GM19452 (cell line): ENCODE data around the gene AXL.
A peak's percentile ranks its signal among the peaks of the same experiment; 100 is the strongest.

ENCODE experiments used
- ATAC-seq: cut with Tn5 transposase; IDR thresholded peaks from one replicate; pipeline ENCODE4 v1.9.1; 2021; ENCODE audit not compliant: unreplicated experiment

The AXL gene

DNA sequence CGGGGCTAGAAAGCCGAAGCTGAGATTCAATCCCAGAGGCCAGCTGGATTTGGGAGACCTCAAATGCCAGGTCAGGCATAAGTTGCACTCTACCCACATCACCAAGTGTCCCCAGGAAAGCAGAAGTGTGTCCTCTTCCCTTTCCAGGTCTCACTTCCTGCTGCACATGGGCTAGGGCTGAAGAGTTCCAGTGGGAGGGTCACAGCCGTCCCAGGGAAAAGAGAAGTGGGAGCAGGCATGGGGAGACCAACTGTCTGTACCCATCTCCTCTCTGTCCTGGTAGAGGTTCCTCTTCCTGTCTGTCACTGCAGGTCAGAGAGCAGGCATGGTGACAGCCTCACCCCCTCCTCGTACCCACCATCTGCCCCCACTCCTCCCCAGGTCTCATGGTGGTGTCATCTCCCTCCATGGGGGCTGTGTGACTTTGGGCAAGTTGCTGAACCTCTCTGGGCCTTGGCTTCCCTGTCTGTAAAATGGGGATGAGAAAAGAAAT lies 14.8 kb downstream of the AXL start:
- no peak for ATAC-seq

DNA sequence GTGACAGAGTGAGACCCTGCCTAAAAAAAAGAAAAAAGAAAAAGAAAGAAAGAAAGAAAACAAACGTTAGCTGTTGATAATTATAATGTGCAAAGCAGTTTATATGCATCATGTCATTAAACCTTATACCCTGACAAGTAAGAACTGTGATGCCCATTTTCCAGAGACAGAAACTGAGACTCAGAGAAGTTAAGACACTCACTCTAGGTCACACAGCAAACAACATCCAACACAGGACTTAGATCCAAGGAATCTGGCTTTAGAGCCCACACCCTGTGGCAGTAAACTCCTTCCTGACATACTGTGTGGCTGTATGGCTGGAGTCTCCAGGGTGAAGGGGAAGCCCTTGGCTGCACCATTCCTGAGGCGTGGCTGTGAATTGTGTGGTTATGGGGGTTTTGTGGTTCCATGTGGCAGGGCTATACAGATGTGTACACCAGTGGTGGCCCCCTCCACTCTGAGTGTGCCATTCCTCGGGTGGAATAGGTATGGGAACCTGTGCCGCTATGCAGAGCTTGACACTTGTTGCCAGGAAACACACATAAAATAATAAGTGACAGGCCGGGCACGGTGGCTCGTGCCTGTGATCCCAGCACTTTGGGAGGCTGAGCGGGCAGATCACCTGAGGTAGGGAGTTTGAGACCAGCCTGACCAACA lies 15.6 kb downstream of the AXL start:
- ATAC-seq, result no peak

DNA sequence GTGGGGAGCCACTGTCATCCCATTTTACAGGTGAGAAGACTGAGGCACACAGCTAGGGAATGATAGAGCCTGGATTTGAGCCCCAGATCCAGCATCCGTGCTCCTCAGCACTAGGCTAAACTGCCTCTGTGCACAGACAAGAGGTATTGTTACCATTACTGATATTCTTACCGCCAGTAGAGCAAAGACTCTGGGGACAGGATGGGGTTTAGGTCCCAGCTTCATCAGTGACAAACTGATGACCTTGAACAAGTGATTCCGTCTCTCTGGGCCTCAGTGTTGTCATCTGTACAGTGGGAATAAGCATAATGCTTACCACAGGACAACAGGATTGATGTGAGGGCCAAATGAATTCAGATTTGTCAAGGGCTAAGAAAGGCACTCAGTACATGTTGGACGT lies 16.5 kb downstream of the AXL start:
- no peak for ATAC-seq

DNA sequence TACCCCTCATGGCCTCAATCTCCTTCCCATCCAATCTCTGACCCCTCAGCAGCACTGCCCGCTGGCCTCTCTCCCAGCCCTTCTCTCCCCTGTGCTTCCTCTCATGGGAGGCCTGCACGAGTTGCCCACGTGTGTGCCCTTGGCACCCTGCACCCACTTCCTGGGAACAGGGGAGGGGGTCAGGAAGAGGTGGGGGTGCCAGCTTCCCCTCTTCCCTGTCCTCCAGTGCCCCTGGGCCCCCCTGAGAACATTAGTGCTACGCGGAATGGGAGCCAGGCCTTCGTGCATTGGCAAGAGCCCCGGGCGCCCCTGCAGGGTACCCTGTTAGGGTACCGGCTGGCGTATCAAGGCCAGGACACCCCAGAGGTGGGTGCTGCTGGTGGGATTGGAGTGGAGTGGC lies 19.2 kb downstream of the AXL start:
- ATAC-seq, result no peak

DNA sequence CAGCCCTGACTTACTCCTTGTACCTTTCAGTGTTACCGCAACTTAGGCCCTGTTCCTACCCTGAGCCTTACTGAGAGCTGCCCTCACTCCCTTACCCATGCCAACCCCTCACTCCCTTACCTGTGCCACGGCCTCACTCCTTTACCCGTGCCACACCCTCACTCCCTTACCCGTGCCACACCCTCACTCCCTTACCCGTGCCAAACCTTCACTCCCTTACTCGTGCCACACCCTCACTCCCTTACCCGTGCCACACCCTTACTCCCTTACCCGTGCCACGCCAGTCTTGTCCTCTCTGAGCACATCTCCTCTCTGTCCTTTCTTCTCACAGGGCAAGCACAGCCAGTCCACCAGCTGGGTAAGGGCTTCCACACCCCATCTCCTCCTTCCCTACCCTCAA lies 20.3 kb downstream of the AXL start:
- no peak for ATAC-seq

DNA sequence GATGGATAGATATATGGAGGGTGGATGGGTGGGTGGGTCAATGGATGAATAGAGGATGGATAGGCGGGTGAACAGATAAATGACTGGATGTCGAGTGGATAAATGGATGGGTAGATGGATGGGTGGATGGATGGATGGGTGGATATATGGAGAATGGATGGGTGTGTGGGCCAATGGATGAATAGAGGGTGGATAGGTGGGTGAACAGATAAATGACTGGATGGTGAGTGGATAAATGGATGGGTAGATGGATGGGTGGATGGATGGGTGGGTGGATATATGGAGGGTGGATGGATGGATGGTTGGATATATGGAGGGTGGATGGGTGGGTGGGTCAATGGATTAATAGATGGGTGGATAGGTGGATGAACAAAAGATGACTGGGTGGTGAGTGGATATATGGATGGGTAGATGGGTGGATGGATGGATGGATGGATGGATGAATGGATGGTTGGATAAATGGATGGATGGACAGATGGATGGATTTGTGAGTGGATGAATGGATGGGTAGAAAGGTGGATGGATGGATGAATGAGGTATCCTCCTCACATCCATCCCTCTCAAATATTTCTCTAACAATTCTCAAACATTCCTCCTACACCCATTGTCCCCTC lies 21.0 kb downstream of the AXL start:
- no peak for ATAC-seq

DNA sequence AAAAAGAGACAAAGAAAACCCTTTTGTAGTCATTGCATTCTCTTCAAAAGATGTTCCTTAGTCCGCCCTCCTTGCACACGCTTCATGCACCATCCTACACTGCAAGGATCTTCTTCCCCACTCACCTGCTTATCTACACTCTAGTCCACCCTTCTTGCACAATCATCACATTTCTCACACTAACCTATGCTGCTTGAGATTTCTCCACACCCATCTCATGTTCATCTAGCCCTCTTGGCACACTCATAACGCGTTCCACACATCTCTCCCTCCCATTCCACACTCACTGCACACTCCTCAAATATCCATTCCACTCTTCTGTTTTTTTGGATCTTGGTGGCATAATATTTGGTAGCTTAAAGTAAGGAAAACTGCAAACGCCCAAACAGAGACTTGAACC lies 22.8 kb downstream of the AXL start:
- no peak for ATAC-seq

DNA sequence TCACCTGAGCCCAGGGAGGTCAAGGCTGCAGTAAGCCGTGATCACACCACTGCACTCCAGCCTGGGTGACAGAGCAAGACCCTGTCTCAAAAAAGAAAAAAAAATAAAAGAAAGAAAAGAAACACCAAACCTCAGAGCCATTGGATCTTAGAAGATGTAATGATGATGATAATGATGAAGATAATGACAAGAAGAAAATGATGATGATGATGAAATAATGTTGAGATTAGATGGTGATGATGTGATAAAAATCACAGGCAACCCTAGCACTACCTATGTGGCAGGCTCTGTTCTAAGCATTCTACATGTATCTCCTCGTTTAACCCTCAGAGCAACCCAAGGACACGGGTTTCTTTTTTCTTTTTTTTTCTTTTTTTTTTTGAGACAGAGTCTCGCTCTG lies 25.1 kb downstream of the AXL start:
- no peak for ATAC-seq

DNA sequence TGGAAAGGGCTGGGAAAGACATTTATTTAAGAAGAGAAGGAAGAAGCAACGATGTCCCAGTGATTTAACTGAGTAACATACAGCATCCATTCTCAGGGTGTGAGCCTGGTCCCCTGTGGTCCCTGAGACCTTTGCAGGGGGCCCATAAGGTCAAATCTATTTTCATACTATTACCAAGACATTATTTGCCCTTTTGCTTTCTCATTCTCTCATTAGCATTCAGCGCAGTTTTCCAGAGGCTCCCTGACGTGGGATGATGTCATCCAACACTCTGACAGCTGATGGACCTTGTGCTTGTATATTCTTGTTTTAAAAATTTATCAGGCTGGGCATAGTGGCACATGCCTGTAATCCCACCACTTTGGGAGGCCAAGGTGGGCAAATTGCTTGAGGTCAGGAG lies 26.8 kb downstream of the AXL start:
- ATAC-seq, result no peak

DNA sequence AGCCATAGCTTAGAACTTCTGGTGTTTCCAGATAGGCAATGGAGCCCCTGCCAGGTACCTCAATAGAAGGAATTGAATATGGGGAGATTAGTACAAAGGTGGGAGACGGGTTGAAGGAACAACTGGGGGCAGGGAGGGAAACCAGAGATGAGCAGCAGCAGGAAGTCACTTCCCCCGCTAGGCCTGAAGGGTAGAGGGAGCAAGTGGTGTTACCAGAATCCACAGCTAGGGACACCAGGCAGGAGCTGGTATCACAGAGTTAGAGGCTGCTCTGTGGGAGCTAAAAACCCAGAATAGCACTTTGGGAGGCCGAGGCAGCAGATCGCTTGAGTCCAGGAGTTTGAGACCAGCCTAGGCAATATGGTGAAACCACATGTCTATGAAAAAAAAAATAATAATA lies 29.9 kb downstream of the AXL start:
- no peak for ATAC-seq

DNA sequence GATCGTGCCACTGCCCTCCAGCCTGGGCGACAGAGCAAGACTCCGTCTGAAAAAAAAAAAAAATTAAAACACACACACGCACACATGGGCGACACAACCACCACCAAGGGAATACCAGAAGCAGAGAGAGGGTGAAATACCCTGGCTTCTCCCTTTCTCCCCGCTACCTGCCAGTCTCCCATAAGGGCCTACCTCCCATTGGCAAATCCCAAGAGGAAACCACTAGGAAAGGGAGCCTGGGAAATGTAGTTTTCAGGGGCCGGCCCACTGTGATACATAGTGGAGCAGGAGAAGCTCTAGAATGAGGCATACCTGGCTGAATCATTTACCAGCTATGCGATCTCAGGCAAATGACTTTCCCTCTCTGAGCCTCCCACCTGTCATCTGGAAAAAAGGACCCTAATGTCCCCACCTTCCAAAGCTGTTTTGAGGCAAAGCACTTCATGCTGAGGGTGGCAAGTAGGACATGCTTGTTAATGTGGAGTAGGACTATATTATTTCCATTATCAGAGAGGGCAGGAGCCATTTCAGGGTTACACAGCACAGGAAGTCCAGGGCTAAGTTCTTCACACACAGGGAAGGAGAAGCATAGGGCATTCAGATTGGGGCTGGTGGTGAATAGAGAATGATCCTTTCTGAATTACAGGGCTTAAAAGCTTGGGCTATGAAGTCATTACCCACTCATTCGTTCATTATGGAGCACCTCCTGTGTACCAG lies 30.8 kb downstream of the AXL start:
- ATAC-seq, result no peak

DNA sequence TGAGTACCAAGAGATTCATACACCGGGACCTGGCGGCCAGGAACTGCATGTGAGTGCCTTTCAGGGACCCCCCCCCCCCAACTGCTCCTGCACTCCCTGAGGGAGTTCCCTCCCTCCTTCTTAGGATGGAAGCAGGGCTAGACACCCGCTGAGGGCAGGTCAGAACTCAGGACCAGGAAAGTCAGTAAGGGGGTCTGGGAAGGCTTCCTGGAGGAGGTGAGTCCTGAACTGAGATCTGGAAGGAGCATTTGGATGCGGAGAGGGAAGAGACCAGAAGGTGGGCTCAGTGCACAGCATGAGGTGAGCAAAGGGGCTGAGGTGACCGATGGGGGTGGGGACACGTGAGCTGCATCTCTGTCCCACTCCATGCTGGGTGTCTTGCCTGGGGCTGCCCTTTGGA lies 34.6 kb downstream of the AXL start:
- ATAC-seq, result no peak

DNA sequence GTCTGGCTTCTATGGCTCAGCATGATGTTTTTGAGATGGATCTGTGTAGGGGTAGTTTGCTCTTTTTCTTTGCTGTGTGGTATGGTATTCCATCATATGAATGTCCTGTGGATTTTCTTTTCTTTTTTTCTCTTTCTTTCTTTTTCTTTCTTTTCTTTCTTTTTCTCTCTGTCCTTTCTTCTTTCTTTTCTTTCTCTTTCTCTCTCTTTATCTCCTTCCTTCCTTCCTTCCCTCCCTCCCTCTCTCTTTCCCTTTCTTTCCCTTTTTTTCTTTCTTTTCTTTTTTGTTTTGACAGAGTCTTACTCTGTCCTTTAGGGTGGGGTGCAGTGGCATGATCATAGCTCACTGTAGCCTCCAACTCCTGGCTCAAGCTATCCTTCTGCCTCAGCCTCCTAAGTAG lies 36.1 kb downstream of the AXL start:
- no peak for ATAC-seq

DNA sequence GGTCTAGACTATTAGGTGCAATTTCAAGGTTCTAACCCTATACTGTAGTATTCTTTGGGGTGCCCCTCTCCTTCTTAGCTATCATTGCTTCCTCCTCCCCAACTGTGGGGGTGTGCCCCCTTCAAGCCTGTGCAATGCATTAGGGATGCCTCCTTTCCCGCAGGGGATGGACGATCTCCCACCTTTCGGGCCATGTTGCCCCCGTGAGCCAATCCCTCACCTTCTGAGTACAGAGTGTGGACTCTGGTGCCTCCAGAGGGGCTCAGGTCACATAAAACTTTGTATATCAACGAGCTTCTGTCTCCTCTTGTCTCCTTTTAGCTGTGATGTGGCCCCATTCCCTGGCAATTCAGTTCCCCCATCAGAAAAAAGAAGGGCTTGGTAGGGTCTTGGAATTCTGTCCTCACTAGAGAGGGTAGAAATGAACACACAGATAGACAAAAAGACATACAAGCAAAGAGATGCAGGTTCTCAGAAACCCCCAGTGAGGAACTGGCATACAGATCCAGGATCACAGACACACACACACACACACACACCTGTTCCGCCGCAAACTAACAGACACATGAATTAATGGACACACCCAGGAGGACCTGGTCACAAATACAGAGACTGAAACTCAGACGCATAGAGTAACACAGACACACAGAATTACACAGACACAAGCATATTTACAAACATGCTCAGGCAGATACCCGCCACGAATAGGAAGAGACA lies 42.6 kb downstream of the AXL start:
- no peak for ATAC-seq

DNA sequence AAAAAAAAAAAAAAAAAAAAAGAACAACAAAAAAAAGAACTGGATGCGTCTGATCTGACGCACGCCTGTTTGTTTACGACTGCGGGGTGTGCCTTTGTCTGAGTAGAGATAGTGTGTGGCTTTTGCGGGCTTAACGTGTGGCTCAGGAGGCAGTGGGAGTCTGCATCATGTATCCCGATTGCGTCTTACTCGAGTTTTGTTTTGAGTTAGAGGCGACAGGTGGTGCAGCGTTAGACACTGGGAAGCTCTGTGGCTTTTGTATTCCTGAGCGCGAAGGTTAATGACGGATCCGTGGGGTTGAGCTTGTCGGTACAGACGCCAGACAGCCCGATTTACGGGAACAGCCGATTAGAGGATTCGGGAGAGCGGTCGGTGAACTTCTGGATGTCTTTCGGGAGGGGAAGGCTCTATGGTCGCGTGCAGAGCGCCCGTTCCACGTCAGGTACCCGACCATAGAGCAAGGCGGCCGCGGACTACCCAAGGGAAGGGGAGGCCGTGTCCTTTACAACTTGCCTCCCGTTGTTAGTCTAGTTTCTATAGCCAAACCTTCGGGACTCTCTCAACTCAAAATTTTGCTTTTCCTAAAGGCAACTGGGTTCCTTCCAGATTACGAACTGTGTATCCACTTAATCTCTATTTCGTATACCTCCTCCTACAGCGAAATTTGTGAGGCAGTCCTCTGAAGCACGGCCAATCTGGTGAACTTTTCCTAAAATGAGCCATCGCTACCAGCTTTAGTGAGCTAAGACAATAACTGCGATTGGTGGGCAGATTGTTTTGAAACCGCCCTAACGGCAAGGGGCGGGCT lies 44.2 kb downstream of the AXL start:
- peak; percentile 9 for ATAC-seq

DNA sequence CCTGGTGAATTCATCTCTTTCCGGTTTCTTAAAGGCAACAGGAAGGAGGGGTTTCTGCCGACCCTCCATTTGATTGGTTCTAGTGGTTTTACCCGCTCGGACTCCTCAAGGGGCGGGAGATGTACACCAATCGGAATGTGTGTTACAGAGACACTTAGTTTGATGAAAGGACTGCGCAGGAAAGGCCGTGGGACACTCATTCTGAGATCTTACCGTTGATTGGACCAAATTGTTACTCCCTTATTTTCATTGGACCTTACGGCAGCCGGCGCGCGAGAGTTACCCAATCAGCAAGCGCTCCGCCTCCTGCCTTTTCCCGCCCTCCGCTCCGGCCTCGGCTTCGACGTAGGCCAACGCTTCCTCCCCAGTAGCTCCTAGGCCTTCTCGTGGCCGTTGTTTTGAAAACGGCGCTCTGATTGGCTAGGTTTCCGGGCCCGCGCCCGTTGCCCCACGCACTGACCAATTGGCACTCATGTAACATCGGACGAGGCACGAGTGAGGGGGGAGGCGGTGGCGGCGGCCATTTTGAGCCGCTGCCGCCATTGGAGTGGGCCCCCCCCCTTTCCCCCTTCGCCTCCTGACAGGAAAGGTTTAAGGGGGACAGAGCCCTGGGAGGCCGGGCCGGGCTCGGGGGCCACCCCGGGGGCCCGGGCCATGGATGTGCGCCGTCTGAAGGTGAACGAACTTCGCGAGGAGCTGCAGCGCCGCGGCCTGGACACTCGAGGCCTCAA lies 45.0 kb downstream of the AXL start, which contains the start of gene HNRNPUL1:
HNRNPUL1 (plus strand) TSS at position 523 of the 731 bp plus-strand sequence; CDS start at position 655, 132 bp downstream.
- ATAC-seq, result peak; percentile 72

DNA sequence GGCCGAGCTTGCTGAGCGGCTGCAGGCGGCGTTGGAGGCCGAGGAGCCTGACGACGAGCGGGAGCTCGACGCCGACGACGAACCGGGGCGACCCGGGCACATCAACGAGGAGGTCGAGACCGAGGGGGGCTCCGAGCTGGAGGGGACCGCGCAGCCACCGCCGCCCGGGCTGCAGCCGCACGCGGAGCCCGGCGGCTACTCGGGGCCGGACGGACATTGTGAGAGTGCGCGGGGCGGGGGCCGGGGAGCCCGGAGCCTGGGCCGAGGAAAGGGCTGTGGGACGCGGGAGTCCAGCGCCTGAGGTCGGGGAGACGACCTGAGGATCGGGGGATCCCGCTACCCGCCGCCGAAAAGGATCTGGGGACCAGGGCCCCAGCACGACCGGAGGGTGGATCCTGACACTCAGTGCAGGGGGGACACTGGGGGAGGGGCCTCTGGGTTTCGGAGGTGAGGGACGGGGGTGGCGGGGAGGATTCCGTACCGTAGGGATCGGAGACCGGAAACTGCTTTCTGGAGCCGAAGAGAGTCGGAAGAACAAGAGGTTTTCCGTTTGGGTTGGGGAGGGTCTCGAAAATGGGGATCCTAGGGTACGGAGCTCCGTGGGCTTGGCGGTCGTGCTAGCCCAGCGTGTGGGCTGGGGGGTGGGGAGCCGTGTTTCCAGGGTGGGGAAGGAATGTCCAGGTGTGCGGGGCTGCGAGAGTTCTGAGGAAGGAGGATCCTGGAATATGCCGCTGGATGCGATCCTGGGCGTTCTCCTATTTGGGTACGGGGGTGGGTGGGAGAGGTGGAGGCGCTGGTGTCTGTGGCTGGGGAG lies 45.8 kb downstream of the AXL start:
- ATAC-seq, result no peak

DNA sequence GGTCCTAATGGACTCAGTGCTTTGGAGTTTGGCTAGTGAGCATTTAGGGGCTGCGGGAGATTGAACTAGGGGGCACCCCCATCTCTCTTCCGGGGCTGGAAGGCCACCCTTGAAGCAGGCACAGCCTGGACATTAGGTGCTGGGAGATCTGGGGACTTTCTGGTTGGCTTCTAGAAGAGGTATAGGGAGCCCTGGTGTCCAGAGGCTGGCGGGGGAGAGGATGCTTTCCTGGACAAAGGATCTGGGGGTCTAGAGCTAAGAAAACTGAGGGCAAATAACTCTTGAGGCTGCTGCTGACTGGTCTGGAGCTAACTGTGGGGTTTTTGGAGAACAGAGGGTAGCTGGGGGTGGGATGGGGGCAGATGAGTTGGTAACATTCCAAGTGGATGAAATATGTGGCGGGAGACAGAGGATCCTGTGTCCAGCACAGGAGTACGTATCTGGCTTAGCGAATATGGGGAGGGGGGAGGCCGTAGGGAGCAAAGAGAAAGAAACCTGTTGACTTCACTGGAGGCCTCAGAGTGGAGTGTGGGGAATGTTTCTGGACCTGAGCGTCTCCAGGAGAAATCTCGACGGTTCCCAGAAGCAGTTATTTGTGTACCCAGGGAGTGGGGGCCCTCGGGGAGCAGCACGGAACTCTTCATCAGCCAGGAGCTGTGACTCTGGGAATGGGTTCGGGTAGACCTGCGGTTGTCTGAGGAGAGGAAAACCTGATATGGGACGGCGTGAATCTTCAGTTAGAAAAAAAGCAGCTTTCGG lies 46.6 kb downstream of the AXL start:
- ATAC-seq, result no peak
